ENCODE measurements around the gene OTUD5.
"Not testable (repeated sequence)": the region's sequence is repeated elsewhere in the genome, so short reads cannot be mapped to it uniquely, and the experiment has no call there.

GRCh38 chrX:48980341-48980740 is 22.9 kb upstream of the OTUD5 start:
- TF ChIP-seq JUNB, MAX, CTCF (IDR thresholded peaks at IDR 0.05): not testable (repeated sequence)

All from A549 (cell line).